ENCODE data around the gene ABHD4.
"Not testable (repeated sequence)": the region's sequence is repeated elsewhere in the genome, so short reads cannot be mapped to it uniquely, and the experiment has no call there.

The ABHD4 gene

DNA sequence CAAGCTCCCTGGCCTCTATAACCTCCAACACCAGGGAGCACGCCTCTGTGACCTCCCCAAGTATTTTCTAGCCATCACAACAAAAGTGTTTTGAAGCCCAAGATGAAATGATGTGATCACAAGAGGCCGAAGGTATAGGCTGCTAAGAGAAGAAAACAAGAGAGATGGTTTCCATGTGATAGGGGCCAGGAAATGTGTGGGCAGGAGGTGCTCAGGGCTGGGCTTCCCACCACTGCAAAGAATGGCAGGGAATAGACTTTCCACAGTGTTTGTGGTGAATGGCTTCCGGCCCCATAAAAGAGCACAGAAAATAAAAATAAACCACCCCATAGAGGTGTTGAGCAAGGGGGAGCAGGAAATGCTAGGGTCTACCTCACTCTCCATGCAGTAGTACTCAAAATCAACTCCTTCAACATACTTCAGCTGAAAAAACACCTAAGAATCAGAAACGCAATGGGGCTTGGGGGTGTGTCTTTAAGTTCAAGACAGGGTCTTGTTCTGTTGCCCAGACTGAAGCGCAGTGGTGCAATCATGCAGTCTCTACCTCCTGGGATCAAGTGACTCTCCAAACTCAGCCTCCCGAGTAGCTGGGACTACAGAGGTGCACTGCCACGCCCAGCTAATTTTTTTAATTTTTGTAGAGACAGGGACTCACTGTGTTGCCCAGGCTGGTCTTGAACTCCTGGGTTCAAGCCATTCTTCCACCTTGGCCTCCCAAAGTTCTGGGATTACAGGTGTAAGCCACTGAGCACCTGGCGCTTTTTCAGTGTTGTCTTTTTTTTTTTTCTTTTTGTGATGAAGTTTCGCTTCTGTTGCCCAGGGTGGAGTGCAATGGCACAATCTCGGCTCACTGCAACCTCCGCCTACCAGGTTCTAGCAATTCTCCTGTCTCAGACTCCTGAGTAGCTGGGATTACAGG, 36.2 kb upstream of the ABHD4 start:
- DNase-seq (ENCODE audit: low spot score): no peak

GRCh38 chr14:22563987-22564386, 34.1 kb upstream of the ABHD4 start:
- no peak for DNase-seq (ENCODE audit: low spot score)

DNA sequence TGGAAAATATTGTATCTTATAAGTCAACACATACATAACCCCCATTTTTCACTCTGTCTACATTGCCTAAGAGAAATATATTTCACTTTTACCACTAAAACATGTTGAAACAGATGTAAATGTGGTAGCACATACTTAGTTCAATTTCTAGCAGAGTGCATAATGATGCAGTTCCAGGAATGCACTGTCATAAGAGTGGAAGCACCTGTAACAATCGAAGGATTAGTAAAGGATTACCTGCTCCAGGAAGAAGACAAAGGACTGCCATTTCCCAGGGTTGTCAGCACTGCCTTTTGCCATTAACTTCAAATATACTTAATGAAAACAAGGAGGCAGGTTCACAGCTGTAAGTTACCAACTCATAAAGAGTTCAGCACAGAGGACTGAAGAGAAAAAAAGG, 33.6 kb upstream of the ABHD4 start:
- no peak for DNase-seq (ENCODE audit: low spot score)

DNA sequence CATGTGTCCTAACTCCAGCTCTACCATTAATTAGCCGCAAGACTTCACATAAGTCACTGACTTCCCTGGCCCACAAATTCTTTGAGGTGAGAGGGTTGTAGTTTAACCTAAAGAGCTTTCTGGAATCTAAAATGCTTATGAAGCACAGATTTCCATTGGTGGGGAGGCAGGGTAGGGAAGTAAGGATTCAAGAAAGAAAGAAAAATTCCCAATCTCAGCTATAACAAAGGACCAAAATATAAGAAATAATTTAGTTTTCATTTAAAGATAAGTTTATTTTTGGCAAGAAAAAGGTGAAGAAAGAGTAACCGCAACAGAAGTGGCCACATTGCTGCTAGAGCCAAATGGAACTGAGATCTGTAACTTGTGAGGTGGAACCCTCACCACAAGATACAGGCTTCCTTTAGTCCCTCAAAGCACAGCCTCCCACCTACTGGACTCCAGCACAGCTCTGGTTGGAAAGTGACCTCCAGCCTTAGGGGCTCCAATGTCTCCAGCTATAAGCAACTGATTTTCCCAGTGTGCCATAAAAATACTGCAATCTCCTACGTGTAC, 32.6 kb upstream of the ABHD4 start:
- no peak for DNase-seq (ENCODE audit: low spot score)

- not testable (repeated sequence) for DNase-seq (ENCODE audit: low spot score)
These were observed 31.8 kb upstream of the ABHD4 start for GRCh38 chr14:22566266-22566665.

- DNase-seq (ENCODE audit: low spot score): no peak
These were observed 31.3 kb upstream of the ABHD4 start for GRCh38 chr14:22566845-22567244.

- DNase-seq (ENCODE audit: low spot score): no peak
These were observed 30.7 kb upstream of the ABHD4 start for GRCh38 chr14:22567437-22567836.

DNA sequence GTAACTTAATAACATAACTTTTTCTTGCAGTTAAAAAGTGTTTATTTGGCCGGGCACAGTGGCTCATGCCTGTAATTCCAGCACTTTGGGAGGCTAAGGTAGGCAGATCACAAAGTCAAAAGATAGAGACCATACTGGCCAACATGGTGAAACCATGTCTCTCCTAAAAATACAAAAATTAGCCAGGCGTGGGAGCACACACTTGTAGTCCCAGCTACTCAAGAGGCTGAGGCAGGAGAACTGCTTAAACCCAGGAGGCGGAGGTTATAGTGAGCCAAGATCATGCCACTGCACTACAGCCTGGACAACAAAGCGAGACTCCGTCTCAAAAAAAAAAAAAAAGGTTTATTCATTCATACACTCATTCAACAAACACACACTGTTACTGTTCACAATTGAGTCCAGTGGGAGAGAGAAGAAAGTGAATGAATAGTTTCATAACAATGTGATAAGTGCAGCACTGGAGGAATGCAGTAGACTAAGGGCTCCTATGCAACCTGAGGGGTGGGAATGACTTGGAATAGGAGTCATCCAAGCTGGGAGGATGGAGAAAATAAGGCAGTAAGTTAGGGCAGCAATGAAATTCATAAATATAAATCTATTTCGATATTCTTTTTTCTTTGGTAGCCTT, 28.9 kb upstream of the ABHD4 start:
- no peak for DNase-seq (ENCODE audit: low spot score)

GRCh38 chr14:22569737-22570131, 28.4 kb upstream of the ABHD4 start:
- no peak for DNase-seq (ENCODE audit: low spot score)

- no peak for DNase-seq (ENCODE audit: low spot score)
These were observed 27.8 kb upstream of the ABHD4 start for GRCh38 chr14:22570132-22570949.

DNA sequence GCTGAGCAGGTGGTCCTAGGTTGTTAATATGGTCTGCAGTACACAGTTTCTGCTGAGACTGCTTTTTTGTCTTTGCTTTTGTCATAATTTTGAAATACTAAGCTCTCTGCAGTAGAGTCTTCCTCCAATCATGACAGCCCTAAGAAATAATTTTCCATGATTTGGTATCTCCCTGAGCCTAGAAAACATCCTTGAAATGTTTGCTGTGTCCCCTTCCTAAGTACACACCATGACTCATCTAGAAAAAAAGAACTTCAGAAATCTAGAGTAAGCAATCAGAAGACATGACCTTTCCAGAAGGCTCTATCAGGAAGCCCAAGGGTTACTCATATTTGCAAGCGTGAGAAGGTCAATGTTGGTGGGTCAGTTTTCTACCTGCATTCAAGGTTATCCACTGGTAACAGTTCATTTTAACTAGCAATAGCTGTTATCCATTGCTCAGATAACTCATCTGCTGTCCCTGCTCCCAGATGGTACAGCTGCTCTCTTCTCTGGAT, 25.5 kb upstream of the ABHD4 start:
- DNase-seq (ENCODE audit: low spot score): no peak

GRCh38 chr14:22573804-22574203, 24.3 kb upstream of the ABHD4 start:
- DNase-seq (ENCODE audit: low spot score): no peak

- no peak for DNase-seq (ENCODE audit: low spot score)
These were observed 20.7 kb upstream of the ABHD4 start for GRCh38 chr14:22577334-22577908.

- DNase-seq (ENCODE audit: low spot score): no peak
These were observed 18.9 kb upstream of the ABHD4 start for GRCh38 chr14:22579236-22579635.

DNA sequence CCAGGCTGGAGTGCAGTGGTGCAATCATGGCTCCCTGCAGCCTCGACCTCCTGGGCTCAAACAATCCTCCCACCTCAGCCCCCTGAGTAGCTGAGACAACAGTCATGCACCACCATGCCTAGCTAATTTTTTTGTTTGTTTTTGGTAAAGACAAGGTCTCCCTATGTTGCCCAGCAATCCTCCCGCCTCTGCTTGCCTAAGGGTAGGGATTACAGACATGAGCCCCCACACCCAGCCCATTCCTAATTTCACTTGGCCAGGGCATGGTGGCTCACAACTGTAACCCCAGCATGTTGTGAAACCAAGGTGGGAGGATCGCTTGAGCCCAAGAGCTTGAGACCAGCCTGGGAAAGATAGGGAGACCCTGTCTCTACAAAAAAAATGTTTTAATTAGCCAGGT, 18.2 kb upstream of the ABHD4 start:
- DNase-seq (ENCODE audit: low spot score): no peak

GRCh38 chr14:22580625-22581024, 17.5 kb upstream of the ABHD4 start:
- no peak for DNase-seq (ENCODE audit: low spot score)

DNA sequence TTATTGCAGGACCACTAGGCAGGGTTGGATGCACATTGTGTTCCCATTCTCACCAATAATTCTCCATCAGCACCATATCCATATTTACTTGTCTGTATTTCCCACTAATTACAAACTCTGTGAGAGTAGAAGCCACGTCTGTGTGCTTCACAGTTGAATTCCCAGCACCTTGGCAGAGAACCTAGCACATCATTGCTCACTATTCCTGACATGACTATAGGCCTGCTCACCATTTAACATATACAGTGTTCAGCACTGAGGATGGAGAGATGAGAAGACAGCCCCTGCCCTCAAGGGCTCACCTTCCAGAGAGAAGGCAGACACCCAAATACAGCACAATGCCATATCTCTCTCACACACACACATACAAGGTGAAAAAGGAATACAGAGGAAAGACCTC, 14.1 kb upstream of the ABHD4 start:
- DNase-seq (ENCODE audit: low spot score): no peak

DNA sequence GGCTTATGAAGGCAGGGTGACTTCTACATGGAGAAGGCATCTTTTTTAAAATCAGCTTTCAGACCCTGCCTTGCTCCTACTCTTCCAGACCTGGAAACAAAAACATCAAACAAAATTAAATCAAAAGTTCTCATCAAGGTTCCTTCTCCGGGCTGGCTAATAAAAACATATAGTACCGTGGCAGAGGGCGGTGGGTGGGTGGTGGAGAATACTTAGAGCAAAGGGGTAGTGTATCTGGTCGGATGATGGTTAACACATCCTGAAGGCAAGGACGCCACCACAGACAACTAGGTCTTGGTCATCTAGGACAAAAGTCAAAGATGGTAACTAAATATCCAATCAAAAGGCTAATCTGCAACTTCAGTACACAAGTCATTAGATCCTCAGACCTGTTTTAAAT, 10.9 kb upstream of the ABHD4 start:
- DNase-seq (ENCODE audit: low spot score): no peak

- DNase-seq (ENCODE audit: low spot score): not testable (repeated sequence)
These were observed 10.2 kb upstream of the ABHD4 start for GRCh38 chr14:22587677-22588422.

DNA sequence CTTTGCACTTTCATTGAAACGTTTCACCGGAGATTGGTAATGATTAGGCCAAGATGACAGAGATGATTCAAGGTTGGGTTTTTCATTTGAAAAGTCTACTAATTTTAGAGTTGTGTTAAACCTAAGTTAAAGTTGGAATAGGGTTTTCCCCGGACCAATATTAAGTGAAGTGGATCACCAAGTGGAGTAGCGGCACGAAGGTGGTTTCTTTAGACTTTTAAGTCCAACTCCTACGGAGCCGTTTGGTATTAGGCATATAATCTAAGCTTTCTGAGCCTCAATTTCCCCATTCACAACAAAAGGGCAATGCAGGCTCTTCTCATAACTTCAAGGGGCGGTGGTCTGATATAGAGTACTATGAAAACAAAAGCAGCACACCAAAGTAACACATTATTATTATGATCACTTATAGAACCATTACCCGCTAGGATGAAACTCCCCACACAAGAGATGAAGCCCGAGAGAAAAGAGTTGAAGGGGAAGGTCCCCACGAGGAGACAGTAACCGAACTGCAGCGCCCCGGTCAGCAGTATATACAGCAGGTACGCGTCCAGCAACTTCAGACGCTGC, 9.5 kb upstream of the ABHD4 start:
- DNase-seq (ENCODE audit: low spot score): no peak

Measured in left forelimb (tissue), 1 donor.